Measurements from ENCODE around the gene SPATA6L. TPM values are rescaled to one million over a fixed set of nuclear protein-coding genes. Genes with fewer than 3 reads are reported as not detected.

SPATA6L gene
- total RNA-seq, 1 experiment from 2014 or later = 0.57 TPM

DNA sequence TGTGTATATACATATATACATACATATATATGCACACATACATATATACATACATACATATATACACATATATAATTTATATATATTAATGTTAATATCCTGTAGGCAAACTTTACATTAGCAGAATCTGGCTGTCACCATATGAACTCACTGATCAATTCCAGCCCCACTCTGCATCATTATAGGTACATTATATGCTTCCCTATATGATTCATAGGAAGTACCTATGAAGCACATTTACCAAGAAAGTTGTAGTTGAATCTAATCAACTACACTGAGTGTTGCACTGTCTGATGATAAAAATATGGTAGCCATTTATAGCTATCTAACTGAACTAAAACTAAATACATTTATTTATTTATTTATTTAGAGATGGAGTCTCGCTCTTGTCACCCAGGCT is 5.5 kb upstream of the SPATA6L start:
- CTCF ChIA-PET = no interaction called here
- Histone ChIP-seq H3K27ac (ENCODE audit: low read depth, low read length) (no peak overlapping the region), H3K36me3 (ENCODE audit: control insufficient read depth in 1 of 2, insufficient read depth in 2 of 2, low read length in 2 of 2) (no peaks in the 10 kb centered on the region), H3K27me3 (ENCODE audit: insufficient read depth, low read length) (no peaks in the 10 kb centered on the region), H3K9ac (ENCODE audit: low read length) (no peak overlapping the region), H3K4me1 (ENCODE audit: control insufficient read depth in 1 of 2, insufficient read depth in 2 of 2, low read length in 2 of 2) (0 out of 4 replicates have a peak, but pooled peaks cover 0 to 3% of the 10 kb centered on the region in 2 experiments), H3K4me3 (replicated peaks in 1 of 2; ENCODE audit: low read depth in 1 of 2, low read length in 2 of 2) (no peak overlapping the region), H3K4me2 (ENCODE audit: low read length) (no peak overlapping the region), H3K79me2 (ENCODE audit: insufficient read depth, low read length) (no peaks in the 10 kb centered on the region), H4K20me1 (ENCODE audit: insufficient read depth) (no peaks in the 10 kb centered on the region), H3K9me2 (ENCODE audit: insufficient read depth) (no peaks in the 10 kb centered on the region), H3K9me3 (ENCODE audit: control insufficient read depth in 1 of 2, insufficient read depth in 1 of 2, low read depth in 1 of 2, low read length in 2 of 2) (no peaks in the 10 kb centered on the region), H2AFZ (ENCODE audit: low read depth, low read length, poor library complexity, severe bottlenecking) (no peak overlapping the region)
- intact Hi-C loops (cut with micrococcal nuclease) = no loop called here
- TF ChIP-seq SIN3A (IDR thresholded peaks at IDR 0.05; ENCODE audit: low read depth) (no peak), CEBPB (IDR thresholded peaks at IDR 0.05; ENCODE audit: low read depth) (no peak), EZH2 (IDR thresholded peaks at IDR 0.05) (no peak), POLR2AphosphoS5 (IDR thresholded peaks at IDR 0.05; ENCODE audit: low read depth, low read length) (no peak), ZFX (IDR thresholded peaks at IDR 0.05) (no peak), CBX3 (IDR thresholded peaks at IDR 0.05; ENCODE audit: low read depth) (no peak), JUND (IDR thresholded peaks at IDR 0.05) (no peak), EZH2phosphoT487 (IDR thresholded peaks at IDR 0.05; ENCODE audit: borderline replicate concordance) (no peak), TCF7L2 (IDR thresholded peaks at IDR 0.05; ENCODE audit: borderline replicate concordance, extremely low read depth, insufficient read depth, insufficient read length) (no peak), SRF (IDR thresholded peaks at IDR 0.05; ENCODE audit: low read depth) (no peak), RAD21 (IDR thresholded peaks at IDR 0.05; ENCODE audit: low read depth) (no peak), ELF1 (IDR thresholded peaks at IDR 0.05; ENCODE audit: borderline replicate concordance, low read depth) (no peak)
- TF ChIP-seq, protein P1, sequence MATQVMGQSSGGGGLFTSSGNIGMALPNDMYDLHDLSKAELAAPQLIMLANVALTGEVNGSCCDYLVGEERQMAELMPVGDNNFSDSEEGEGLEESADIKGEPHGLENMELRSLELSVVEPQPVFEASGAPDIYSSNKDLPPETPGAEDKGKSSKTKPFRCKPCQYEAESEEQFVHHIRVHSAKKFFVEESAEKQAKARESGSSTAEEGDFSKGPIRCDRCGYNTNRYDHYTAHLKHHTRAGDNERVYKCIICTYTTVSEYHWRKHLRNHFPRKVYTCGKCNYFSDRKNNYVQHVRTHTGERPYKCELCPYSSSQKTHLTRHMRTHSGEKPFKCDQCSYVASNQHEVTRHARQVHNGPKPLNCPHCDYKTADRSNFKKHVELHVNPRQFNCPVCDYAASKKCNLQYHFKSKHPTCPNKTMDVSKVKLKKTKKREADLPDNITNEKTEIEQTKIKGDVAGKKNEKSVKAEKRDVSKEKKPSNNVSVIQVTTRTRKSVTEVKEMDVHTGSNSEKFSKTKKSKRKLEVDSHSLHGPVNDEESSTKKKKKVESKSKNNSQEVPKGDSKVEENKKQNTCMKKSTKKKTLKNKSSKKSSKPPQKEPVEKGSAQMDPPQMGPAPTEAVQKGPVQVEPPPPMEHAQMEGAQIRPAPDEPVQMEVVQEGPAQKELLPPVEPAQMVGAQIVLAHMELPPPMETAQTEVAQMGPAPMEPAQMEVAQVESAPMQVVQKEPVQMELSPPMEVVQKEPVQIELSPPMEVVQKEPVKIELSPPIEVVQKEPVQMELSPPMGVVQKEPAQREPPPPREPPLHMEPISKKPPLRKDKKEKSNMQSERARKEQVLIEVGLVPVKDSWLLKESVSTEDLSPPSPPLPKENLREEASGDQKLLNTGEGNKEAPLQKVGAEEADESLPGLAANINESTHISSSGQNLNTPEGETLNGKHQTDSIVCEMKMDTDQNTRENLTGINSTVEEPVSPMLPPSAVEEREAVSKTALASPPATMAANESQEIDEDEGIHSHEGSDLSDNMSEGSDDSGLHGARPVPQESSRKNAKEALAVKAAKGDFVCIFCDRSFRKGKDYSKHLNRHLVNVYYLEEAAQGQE (IDR thresholded peaks at IDR 0.05; ENCODE audit: low read depth) = no peak
- TF ChIP-seq, protein P2, sequence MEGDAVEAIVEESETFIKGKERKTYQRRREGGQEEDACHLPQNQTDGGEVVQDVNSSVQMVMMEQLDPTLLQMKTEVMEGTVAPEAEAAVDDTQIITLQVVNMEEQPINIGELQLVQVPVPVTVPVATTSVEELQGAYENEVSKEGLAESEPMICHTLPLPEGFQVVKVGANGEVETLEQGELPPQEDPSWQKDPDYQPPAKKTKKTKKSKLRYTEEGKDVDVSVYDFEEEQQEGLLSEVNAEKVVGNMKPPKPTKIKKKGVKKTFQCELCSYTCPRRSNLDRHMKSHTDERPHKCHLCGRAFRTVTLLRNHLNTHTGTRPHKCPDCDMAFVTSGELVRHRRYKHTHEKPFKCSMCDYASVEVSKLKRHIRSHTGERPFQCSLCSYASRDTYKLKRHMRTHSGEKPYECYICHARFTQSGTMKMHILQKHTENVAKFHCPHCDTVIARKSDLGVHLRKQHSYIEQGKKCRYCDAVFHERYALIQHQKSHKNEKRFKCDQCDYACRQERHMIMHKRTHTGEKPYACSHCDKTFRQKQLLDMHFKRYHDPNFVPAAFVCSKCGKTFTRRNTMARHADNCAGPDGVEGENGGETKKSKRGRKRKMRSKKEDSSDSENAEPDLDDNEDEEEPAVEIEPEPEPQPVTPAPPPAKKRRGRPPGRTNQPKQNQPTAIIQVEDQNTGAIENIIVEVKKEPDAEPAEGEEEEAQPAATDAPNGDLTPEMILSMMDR (IDR thresholded peaks at IDR 0.05 in 2 of 3, conservative IDR thresholded peaks at IDR 0.05 in 1 of 3; ENCODE audit: borderline replicate concordance in 1 of 3, insufficient read depth in 1 of 3, low read depth in 2 of 3, low read length in 2 of 3) = no peak
- ATAC-seq (no peak), DNase-seq (ENCODE audit: low read depth, low spot score) (no peak)
- RAD21 ChIA-PET (ENCODE audit: low non-redundant PET in 1 of 2, low total read pairs in 2 of 2, uncharacterized antibody in 2 of 2, unreplicated experiment in 2 of 2) = no interaction called here
- BruUV-seq (replicated peaks) = no TSS peak
- POLR2A ChIA-PET = no interaction called here

Data from HCT116 (cell line).